ENCODE measurements around the gene TMEM40.

- TF ChIP-seq POLR2AphosphoS5 (IDR thresholded peaks at IDR 0.05; ENCODE audit: low read depth, low read length) (no peak), GABPA (IDR thresholded peaks at IDR 0.05; ENCODE audit: low read depth) (no peak), CTCF (IDR thresholded peaks at IDR 0.05) (no peak), RFX5 (IDR thresholded peaks at IDR 0.05; ENCODE audit: low read length) (no peak), EP300 (IDR thresholded peaks at IDR 0.05; ENCODE audit: borderline replicate concordance in 1 of 2, low read depth in 1 of 2, low read length in 1 of 2) (no peak), IRF3 (IDR thresholded peaks at IDR 0.05; ENCODE audit: low read depth, low read length) (no peak), USF2 (IDR thresholded peaks at IDR 0.05; ENCODE audit: borderline replicate concordance, low read depth, low read length) (no peak), SMC3 (IDR thresholded peaks at IDR 0.05; ENCODE audit: low read depth, low read length) (no peak), REST (IDR thresholded peaks at IDR 0.05; ENCODE audit: low read depth, low read length) (no peak), MXI1 (IDR thresholded peaks at IDR 0.05; ENCODE audit: low read depth, low read length) (no peak), MAX (IDR thresholded peaks at IDR 0.05; ENCODE audit: low read depth) (no peak), EZH2phosphoT487 (IDR thresholded peaks at IDR 0.05; ENCODE audit: borderline replicate concordance, low read depth) (no peak), SIN3A (IDR thresholded peaks at IDR 0.05; ENCODE audit: borderline replicate concordance, low read depth, low read length) (no peak), NRF1 (IDR thresholded peaks at IDR 0.05; ENCODE audit: low read depth, low read length) (no peak)
Measured at GRCh38 chr3:12797124-12797891, 38.2 kb upstream of the TMEM40 start.

Data from SK-N-SH (cell line).